ENCODE measurements around the gene PLCB4. TPM values are rescaled to one million over a fixed set of nuclear protein-coding genes. Genes with fewer than 3 reads are reported as not detected.

PLCB4 gene
- total RNA-seq, 2 experiments from 2014 or later: 0.06 TPM; not detected in 1

DNA sequence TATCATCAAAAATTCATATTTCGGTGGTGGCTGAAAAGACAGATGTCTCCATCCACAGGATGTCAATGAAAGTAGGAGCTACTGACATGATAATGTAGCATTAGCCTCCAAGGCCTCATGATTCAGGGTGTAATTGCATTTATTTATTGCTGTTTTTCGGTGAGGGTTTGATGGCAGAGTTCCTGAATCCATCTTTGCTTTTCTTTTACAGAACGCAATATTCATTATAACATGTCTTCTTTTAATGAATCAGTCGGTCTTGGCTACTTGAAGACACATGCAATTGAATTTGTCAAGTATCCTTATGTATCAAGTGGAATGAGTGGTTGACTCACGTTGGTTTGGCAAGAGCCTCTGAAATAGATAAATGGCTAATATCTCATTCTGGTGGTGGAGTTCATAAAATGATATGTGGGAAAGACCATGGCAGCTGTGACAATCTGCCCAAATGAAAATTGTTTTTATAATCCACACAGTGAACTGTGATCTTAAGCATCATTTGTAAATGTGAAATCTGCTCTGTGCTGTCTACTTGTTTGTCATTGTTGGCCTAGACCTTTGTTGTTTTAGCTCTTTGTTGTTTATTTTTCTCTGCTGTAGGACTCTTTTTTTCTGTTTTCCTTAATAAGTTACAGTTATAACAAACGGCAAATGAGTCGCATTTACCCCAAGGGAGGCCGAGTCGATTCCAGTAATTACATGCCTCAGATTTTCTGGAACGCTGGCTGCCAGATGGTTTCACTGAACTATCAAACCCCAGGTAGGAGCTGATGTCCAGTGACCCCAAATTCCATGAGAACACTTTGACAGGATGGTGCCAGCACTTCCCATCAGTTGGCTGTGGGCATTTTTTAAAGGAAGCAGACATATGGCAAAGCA lies 339.8 kb downstream of the PLCB4 start:
- no peak overlapping the region for H3K4me3 ChIP-seq (ENCODE audit: low read length)
- ChIA-PET POLR2A (no interaction called here), CTCF (interaction anchor here (1.5 kb wide), 1 partner anchor 10 kb away, joined by 6 read pairs; no protein-coding TSS in a partner anchor)
- Mint-ChIP-seq H3K4me1 (ENCODE audit: low read depth) (no peaks in the 10 kb centered on the region), H3K4me3 (no peak overlapping the region), H3K27me3 (no peaks in the 10 kb centered on the region), H3K9me3 (no peaks in the 10 kb centered on the region), H3K36me3 (ENCODE audit: low read depth) (no peaks in the 10 kb centered on the region), H3K27ac (no peak overlapping the region)
- no peaks in the 10 kb centered on the region for H3K4me1 ChIP-seq (ENCODE audit: insufficient read depth, low read length)
- H3K27ac ChIP-seq (ENCODE audit: low read depth in 1 of 2, low read length in 2 of 2): no peak overlapping the region
- H3K27me3 ChIP-seq (ENCODE audit: control insufficient read depth in 1 of 2, insufficient read depth in 2 of 2, low read length in 2 of 2): no peaks in the 10 kb centered on the region
- intact Hi-C loops (cut with DNase I, micrococcal nuclease): loop anchor here (5.0 to 10.0 kb wide), 3 partner anchors 204 to 1016 kb away; no protein-coding TSS in a partner anchor
- TF ChIP-seq, protein P1, sequence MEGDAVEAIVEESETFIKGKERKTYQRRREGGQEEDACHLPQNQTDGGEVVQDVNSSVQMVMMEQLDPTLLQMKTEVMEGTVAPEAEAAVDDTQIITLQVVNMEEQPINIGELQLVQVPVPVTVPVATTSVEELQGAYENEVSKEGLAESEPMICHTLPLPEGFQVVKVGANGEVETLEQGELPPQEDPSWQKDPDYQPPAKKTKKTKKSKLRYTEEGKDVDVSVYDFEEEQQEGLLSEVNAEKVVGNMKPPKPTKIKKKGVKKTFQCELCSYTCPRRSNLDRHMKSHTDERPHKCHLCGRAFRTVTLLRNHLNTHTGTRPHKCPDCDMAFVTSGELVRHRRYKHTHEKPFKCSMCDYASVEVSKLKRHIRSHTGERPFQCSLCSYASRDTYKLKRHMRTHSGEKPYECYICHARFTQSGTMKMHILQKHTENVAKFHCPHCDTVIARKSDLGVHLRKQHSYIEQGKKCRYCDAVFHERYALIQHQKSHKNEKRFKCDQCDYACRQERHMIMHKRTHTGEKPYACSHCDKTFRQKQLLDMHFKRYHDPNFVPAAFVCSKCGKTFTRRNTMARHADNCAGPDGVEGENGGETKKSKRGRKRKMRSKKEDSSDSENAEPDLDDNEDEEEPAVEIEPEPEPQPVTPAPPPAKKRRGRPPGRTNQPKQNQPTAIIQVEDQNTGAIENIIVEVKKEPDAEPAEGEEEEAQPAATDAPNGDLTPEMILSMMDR (IDR thresholded peaks at IDR 0.05): no peak
- no peaks in the 10 kb centered on the region for H3K9me3 ChIP-seq (ENCODE audit: control insufficient read depth in 1 of 2, insufficient read depth in 1 of 2, low read length in 2 of 2)
- DNase-seq: no peak
- no peaks in the 10 kb centered on the region for H3K36me3 ChIP-seq (ENCODE audit: insufficient read depth, low read length)
- ATAC-seq (ENCODE audit: poor library complexity): no peak

DNA sequence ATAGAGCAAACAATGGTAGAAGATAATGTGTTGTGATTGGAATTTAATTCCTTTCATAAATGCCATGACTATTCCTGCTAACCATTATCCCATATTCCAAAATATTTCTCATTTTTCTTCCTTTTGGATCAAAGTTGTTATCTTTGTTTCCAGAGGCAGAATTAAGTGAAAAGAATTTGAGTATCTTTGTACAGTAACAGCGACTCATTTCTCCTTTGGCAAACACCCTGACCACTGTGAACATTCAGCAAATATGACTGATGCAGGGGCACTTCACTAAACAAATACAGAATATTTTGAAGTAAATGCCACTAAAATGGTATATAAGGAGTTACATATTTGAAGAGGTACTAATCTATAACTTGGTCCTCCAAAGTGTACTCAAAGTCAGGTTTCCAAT lies 340.5 kb downstream of the PLCB4 start:
- POLR2A ChIA-PET: no interaction called here
- TF ChIP-seq, protein P1 (IDR thresholded peaks at IDR 0.05): no peak

DNA sequence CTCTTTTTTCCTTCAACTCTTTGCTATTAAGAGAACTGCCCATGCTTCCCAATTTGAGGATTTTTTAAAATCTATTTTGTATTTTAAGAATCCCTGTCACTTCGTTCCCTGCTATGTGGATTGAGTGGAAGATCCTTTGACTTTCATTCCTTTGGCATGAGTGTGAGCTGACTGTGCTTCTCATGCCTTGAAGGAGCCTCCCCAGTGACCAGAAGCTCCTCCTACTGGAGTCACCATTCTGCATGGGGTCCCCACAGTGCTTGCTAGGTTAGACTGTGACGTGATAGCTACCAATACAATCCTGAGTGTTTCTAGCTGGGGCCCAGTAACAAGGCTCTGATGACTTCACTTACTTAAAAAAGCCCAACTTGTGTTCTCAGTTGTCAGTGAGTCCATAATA lies 341.1 kb downstream of the PLCB4 start:
- Histone ChIP-seq H3K27ac (ENCODE audit: low read depth in 1 of 2, low read length in 2 of 2) (no peak overlapping the region), H3K27me3 (ENCODE audit: control insufficient read depth in 1 of 2, insufficient read depth in 2 of 2, low read length in 2 of 2) (no peaks in the 10 kb centered on the region), H3K4me1 (ENCODE audit: insufficient read depth, low read length) (no peaks in the 10 kb centered on the region), H3K36me3 (ENCODE audit: insufficient read depth, low read length) (no peaks in the 10 kb centered on the region), H3K4me3 (ENCODE audit: low read length) (no peak overlapping the region), H3K9me3 (ENCODE audit: control insufficient read depth in 1 of 2, insufficient read depth in 1 of 2, low read length in 2 of 2) (peaks cover 0 to 3% of the 10 kb centered on the region in 2 experiments)
- no peak overlapping the region for H3K4me3 Mint-ChIP-seq
- TF ChIP-seq, protein P1 (IDR thresholded peaks at IDR 0.05): no peak
- no peaks in the 10 kb centered on the region for H3K4me1 Mint-ChIP-seq (ENCODE audit: low read depth)
- ATAC-seq (ENCODE audit: poor library complexity) (no peak), DNase-seq (no peak)
- CTCF ChIA-PET: no interaction called here
- no peaks in the 10 kb centered on the region for H3K27me3 Mint-ChIP-seq
- no peaks in the 10 kb centered on the region for H3K36me3 Mint-ChIP-seq (ENCODE audit: low read depth)
- H3K9me3 Mint-ChIP-seq: no peaks in the 10 kb centered on the region
- H3K27ac Mint-ChIP-seq: no peak overlapping the region
- intact Hi-C loops (cut with DNase I, micrococcal nuclease): loop anchor here (5.0 to 10.0 kb wide), 4 partner anchors 55 to 1015 kb away; no protein-coding TSS in a partner anchor
- POLR2A ChIA-PET: no interaction called here

More for the DNA sequence above, 340.5 kb downstream of the PLCB4 start:
- H3K27me3 ChIP-seq (ENCODE audit: control insufficient read depth in 1 of 2, insufficient read depth in 2 of 2, low read length in 2 of 2): no peaks in the 10 kb centered on the region
- Mint-ChIP-seq H3K4me1 (ENCODE audit: low read depth) (no peaks in the 10 kb centered on the region), H3K36me3 (ENCODE audit: low read depth) (no peaks in the 10 kb centered on the region), H3K27me3 (no peaks in the 10 kb centered on the region), H3K4me3 (no peak overlapping the region), H3K9me3 (no peaks in the 10 kb centered on the region), H3K27ac (no peak overlapping the region)
- CTCF ChIA-PET: no interaction called here
- no peaks in the 10 kb centered on the region for H3K36me3 ChIP-seq (ENCODE audit: insufficient read depth, low read length)
- H3K4me3 ChIP-seq (ENCODE audit: low read length): no peak overlapping the region
- H3K4me1 ChIP-seq (ENCODE audit: insufficient read depth, low read length): no peaks in the 10 kb centered on the region
- DNase-seq (no peak), ATAC-seq (ENCODE audit: poor library complexity) (no peak)
- intact Hi-C loops (cut with DNase I, micrococcal nuclease): loop anchor here (5.0 to 10.0 kb wide), 3 partner anchors 203 to 1015 kb away; no protein-coding TSS in a partner anchor
- peaks cover 0 to 3% of the 10 kb centered on the region in 2 experiments for H3K9me3 ChIP-seq (ENCODE audit: control insufficient read depth in 1 of 2, insufficient read depth in 1 of 2, low read length in 2 of 2)
- no peak overlapping the region for H3K27ac ChIP-seq (ENCODE audit: low read depth in 1 of 2, low read length in 2 of 2)

Measured in CD4-positive, alpha-beta T cell (primary cell).